Osteocyte (in vitro differentiated cells): ENCODE measurements around the gene SIGMAR1. TPM values are rescaled to one million over a fixed set of nuclear protein-coding genes. Genes with fewer than 3 reads are reported as not detected.

Source experiments
- DNase-seq: peaks from one replicate; pipeline ENCODE4 v3.0.0; 2021; ENCODE audit warnings: mixed read lengths; ENCODE audit not compliant: unreplicated experiment; ENCODE audit errors: extremely low spot score
- H3K27ac Mint-ChIP-seq: one replicate; pipeline ENCODE4 v1.8.0; 2021; ENCODE audit warnings: mild to moderate bottlenecking, mixed read lengths; ENCODE audit not compliant: unreplicated experiment
- H3K27me3 Mint-ChIP-seq: one replicate; pipeline ENCODE4 v1.8.0; 2021; ENCODE audit warnings: mixed read lengths; ENCODE audit not compliant: unreplicated experiment
- H3K36me3 Mint-ChIP-seq: one replicate; pipeline ENCODE4 v1.8.0; 2021; ENCODE audit warnings: mixed read lengths; ENCODE audit not compliant: unreplicated experiment
- H3K4me1 Mint-ChIP-seq: one replicate; pipeline ENCODE4 v1.8.0; 2021; ENCODE audit warnings: mixed read lengths; ENCODE audit not compliant: unreplicated experiment
- H3K4me3 Mint-ChIP-seq: one replicate; pipeline ENCODE4 v1.8.0; 2021; ENCODE audit warnings: mild to moderate bottlenecking, moderate library complexity, mixed read lengths; ENCODE audit not compliant: unreplicated experiment
- H3K9me3 Mint-ChIP-seq: one replicate; pipeline ENCODE4 v1.8.0; 2021; ENCODE audit warnings: mixed read lengths; ENCODE audit not compliant: unreplicated experiment
- total RNA-seq: library from RNA; stranded (reverse); gene quantifications from 2 replicates; pipeline ENCODE4 v1.2.1, GENCODE V29; 2021
- TF ChIP-seq, protein P1 (sequence below): fragments of 200-600 bp; sonication (generic); IDR thresholded peaks from 2 replicates; pipeline ENCODE4 v1.5.0; 2021; ENCODE audit warnings: antibody characterized with exemption, mild to moderate bottlenecking, moderate library complexity

Gene SIGMAR1
- total RNA-seq, 1 donor from 2014 or later: 71.9 TPM

DNA sequence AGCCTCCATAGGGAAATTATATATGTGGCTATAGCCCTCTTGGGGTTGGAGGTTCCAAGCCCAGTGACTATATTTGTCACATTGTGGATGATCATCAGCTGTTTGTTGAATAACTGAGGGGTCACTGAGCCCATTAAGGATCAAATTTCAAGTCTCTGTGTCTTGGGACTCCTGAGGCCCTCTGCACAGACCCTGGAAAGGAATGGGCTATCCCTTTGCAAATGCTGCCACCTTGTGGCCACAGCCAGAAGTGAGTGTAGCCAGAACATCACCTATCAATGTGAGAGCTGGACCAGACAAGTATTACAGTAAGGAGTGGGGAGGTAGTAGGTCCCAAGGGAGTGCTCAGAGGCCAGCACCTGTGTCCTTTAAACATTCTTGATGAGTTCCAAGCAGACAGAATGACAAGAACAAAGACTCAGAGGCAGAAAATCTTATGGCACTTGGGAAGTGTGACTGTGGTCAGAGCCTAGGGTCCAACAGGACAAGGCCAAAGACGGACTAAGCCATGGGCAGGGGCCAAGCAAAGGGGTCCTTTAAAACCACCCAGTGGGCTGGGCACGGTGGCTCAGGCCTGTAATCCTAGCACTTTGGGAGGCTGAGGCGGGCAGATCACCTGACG, 33.9 kb downstream of the SIGMAR1 start:
- no peaks in the 10 kb centered on the region for H3K9me3 Mint-ChIP-seq
- H3K27ac Mint-ChIP-seq: no peak overlapping the region
- no peaks in the 10 kb centered on the region for H3K36me3 Mint-ChIP-seq
- no peaks in the 10 kb centered on the region for H3K4me1 Mint-ChIP-seq
- peaks cover 25% of the 10 kb centered on the region for H3K27me3 Mint-ChIP-seq
- H3K4me3 Mint-ChIP-seq: no peak overlapping the region
- TF ChIP-seq, protein P1, sequence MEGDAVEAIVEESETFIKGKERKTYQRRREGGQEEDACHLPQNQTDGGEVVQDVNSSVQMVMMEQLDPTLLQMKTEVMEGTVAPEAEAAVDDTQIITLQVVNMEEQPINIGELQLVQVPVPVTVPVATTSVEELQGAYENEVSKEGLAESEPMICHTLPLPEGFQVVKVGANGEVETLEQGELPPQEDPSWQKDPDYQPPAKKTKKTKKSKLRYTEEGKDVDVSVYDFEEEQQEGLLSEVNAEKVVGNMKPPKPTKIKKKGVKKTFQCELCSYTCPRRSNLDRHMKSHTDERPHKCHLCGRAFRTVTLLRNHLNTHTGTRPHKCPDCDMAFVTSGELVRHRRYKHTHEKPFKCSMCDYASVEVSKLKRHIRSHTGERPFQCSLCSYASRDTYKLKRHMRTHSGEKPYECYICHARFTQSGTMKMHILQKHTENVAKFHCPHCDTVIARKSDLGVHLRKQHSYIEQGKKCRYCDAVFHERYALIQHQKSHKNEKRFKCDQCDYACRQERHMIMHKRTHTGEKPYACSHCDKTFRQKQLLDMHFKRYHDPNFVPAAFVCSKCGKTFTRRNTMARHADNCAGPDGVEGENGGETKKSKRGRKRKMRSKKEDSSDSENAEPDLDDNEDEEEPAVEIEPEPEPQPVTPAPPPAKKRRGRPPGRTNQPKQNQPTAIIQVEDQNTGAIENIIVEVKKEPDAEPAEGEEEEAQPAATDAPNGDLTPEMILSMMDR: peak; percentile 97
- peak; percentile 92 for DNase-seq

GRCh38 chr9:34601937-34602573, 35.5 kb downstream of the SIGMAR1 start:
- H3K4me1 Mint-ChIP-seq: no peaks in the 10 kb centered on the region

DNA sequence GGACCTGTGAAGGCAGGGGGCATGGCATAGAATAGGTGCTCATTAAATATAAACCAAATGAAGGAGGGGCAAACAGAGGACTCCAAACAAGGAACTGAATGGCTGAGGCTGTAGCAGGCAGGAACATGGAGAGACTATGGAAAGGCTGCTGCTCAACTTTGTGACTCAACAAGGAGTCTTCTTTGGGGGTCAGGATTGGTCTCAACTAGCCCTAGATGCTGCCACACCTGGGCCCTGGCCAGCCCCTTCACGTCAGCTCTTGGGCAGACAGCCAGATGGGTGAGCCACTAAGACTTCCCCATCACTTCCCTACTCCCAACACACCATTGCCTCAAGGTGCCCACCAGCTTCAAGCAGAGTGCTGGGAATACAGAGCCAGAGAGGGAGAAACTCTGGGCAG, 36.7 kb downstream of the SIGMAR1 start:
- H3K4me1 Mint-ChIP-seq: no peaks in the 10 kb centered on the region
- H3K27me3 Mint-ChIP-seq: peaks cover 43% of the 10 kb centered on the region
- H3K36me3 Mint-ChIP-seq: no peaks in the 10 kb centered on the region
- H3K9me3 Mint-ChIP-seq: no peaks in the 10 kb centered on the region
- TF ChIP-seq, protein P1: no peak
- no peak for DNase-seq
- H3K4me3 Mint-ChIP-seq: no peak overlapping the region
- no peak overlapping the region for H3K27ac Mint-ChIP-seq

More at GRCh38 chr9:34601937-34602573, 35.5 kb downstream of the SIGMAR1 start:
- TF ChIP-seq, protein P1: no peak
- Mint-ChIP-seq H3K9me3 (no peaks in the 10 kb centered on the region), H3K27ac (no peak overlapping the region), H3K4me3 (no peak overlapping the region), H3K27me3 (peaks cover 34% of the 10 kb centered on the region), H3K36me3 (no peaks in the 10 kb centered on the region)
- DNase-seq: no peak

- H3K27ac Mint-ChIP-seq: no peak overlapping the region
- no peaks in the 10 kb centered on the region for H3K9me3 Mint-ChIP-seq
- DNase-seq: no peak
- H3K36me3 Mint-ChIP-seq: no peaks in the 10 kb centered on the region
- H3K4me3 Mint-ChIP-seq: no peak overlapping the region
- H3K4me1 Mint-ChIP-seq: no peaks in the 10 kb centered on the region
- TF ChIP-seq, protein P1: no peak
- H3K27me3 Mint-ChIP-seq: peaks cover 36% of the 10 kb centered on the region
These were observed 38.0 kb downstream of the SIGMAR1 start for GRCh38 chr9:34599546-34599945.

GRCh38 chr9:34594177-34594576, 43.4 kb downstream of the SIGMAR1 start:
- H3K36me3 Mint-ChIP-seq: no peaks in the 10 kb centered on the region
- H3K4me1 Mint-ChIP-seq: peaks cover 22% of the 10 kb centered on the region
- no peaks in the 10 kb centered on the region for H3K9me3 Mint-ChIP-seq
- no peak overlapping the region for H3K4me3 Mint-ChIP-seq
- DNase-seq: no peak
- TF ChIP-seq, protein P1: no peak
- H3K27me3 Mint-ChIP-seq: peaks cover 49% of the 10 kb centered on the region
- no peak overlapping the region for H3K27ac Mint-ChIP-seq
